Measurements from ENCODE around the gene HOPX. TPM values are rescaled to one million over a fixed set of nuclear protein-coding genes. Genes with fewer than 3 reads are reported as not detected.
A peak's percentile ranks its signal among the peaks of the same experiment; 100 is the strongest.

The HOPX gene
- total and polyA plus RNA-seq, 4 donors, result 144 to 792 (median 590) TPM

- Histone ChIP-seq H3K27ac (ENCODE audit: low read depth in 1 of 2, low read length in 1 of 2) (no peak overlapping the region), H3K4me3 (no peak overlapping the region), H3K36me3 (ENCODE audit: control insufficient read depth in 4 of 4, insufficient read depth in 4 of 4, low read length in 4 of 4) (peaks cover 0 to 4% (median 0%) of the 10 kb centered on the region in 4 donors), H3K9me3 (ENCODE audit: control insufficient read depth in 4 of 4, insufficient read depth in 3 of 4, low read length in 3 of 4) (no peaks in the 10 kb centered on the region), H3K4me1 (ENCODE audit: control insufficient read depth in 5 of 5, insufficient read depth in 5 of 5, low read length in 5 of 5) (peaks cover 0 to 11% (median 4%) of the 10 kb centered on the region in 5 donors), H3K9ac (ENCODE audit: insufficient read depth in 1 of 2, low read length in 2 of 2) (no peak overlapping the region), H3K27me3 (ENCODE audit: control insufficient read depth in 3 of 3, insufficient read depth in 3 of 3, low read length in 2 of 3) (peaks cover 0 to 4% (median 0%) of the 10 kb centered on the region in 3 donors)
- TF ChIP-seq CTCF (IDR thresholded peaks at IDR 0.05; ENCODE audit: control extremely low read depth, extremely low read depth), result no peak
- no peak for ATAC-seq (ENCODE audit: insufficient read depth, low FRiP score)
- DNase-seq, result peak in 1 of 3 donors; percentile 11
- 64 to 82% methylated on average over 6 of the region's 6 CpGs for WGBS, 2 donors
These were observed 30.6 kb downstream of the HOPX start for GRCh38 chr4:56650262-56651055.

DNA sequence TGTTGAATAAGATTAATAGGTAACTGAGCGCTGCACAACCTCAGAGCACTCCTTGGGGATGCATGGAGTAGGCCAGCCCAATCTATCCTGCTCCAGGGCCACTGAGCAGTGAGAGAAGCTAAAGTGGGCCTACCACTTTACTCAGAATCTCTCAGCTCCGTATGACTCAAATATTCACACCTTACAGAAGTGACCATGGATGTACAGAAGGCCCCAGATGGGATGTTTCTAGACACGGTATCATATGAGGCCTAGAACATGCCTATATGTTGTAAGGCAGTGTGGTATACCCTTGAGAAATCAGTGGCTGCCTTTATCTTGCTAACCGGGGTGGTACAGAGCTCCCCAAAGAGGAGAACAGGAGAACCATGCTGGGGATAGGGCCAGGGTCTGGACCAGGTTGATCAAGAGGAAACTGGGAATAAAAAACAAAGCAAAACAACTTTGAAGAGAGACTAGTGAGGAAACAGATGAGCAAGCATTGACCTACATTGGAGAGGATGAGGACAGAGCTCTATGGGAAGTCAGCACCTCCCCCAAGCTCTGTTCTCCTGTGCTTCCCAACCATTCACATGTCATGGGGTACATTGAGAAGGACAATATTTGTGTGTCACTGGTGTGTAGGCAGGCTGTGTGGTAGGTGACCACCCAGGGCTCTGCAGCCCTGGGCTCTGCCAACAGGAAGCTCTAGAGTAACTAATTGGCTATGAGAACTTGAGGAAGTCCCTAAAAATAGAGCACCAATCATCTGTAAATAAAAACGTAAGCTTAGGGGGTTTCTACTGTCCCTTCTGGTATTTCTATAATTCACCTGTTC is 31.4 kb downstream of the HOPX start:
- H3K4me1 ChIP-seq (ENCODE audit: control insufficient read depth in 5 of 5, insufficient read depth in 5 of 5, low read length in 5 of 5), result peaks cover 0 to 7% (median under 1%) of the 10 kb centered on the region in 5 donors
- H3K9ac ChIP-seq (ENCODE audit: insufficient read depth in 1 of 2, low read length in 2 of 2), result no peak overlapping the region
- DNase-seq (no peak), ATAC-seq (ENCODE audit: insufficient read depth, low FRiP score) (no peak)
- TF ChIP-seq CTCF (IDR thresholded peaks at IDR 0.05; ENCODE audit: control extremely low read depth, extremely low read depth), result no peak
- peaks cover 0 to 2% (median 0%) of the 10 kb centered on the region in 4 donors for H3K36me3 ChIP-seq (ENCODE audit: control insufficient read depth in 4 of 4, insufficient read depth in 4 of 4, low read length in 4 of 4)
- H3K4me3 ChIP-seq, result no peak overlapping the region
- peaks cover 0 to under 1% (median 0%) of the 10 kb centered on the region in 3 donors for H3K27me3 ChIP-seq (ENCODE audit: control insufficient read depth in 3 of 3, insufficient read depth in 3 of 3, low read length in 2 of 3)
- no peaks in the 10 kb centered on the region for H3K9me3 ChIP-seq (ENCODE audit: control insufficient read depth in 4 of 4, insufficient read depth in 3 of 4, low read length in 3 of 4)
- H3K27ac ChIP-seq (ENCODE audit: low read depth in 1 of 2, low read length in 1 of 2), result peak overlapping the region in 1 of 2 donors; percentile 11
- WGBS, 2 donors, result 79 to 80% methylated on average over 5 of the region's 5 CpGs

GRCh38 chr4:56648824-56649151 is 32.3 kb downstream of the HOPX start:
- no peak for ATAC-seq (ENCODE audit: insufficient read depth, low FRiP score)
- no peak overlapping the region for H3K9ac ChIP-seq (ENCODE audit: insufficient read depth in 1 of 2, low read length in 2 of 2)
- DNase-seq, result no peak
- peaks cover 0 to 7% (median 0%) of the 10 kb centered on the region in 5 donors for H3K4me1 ChIP-seq (ENCODE audit: control insufficient read depth in 5 of 5, insufficient read depth in 5 of 5, low read length in 5 of 5)
- TF ChIP-seq CTCF (IDR thresholded peaks at IDR 0.05; ENCODE audit: control extremely low read depth, extremely low read depth), result no peak
- no peaks in the 10 kb centered on the region for H3K9me3 ChIP-seq (ENCODE audit: control insufficient read depth in 4 of 4, insufficient read depth in 3 of 4, low read length in 3 of 4)
- H3K27ac ChIP-seq (ENCODE audit: low read depth in 1 of 2, low read length in 1 of 2), result no peak overlapping the region
- peaks cover 0 to 2% (median 0%) of the 10 kb centered on the region in 4 donors for H3K36me3 ChIP-seq (ENCODE audit: control insufficient read depth in 4 of 4, insufficient read depth in 4 of 4, low read length in 4 of 4)
- H3K27me3 ChIP-seq (ENCODE audit: control insufficient read depth in 3 of 3, insufficient read depth in 3 of 3, low read length in 2 of 3), result no peaks in the 10 kb centered on the region
- no peak overlapping the region for H3K4me3 ChIP-seq
